Measurements from ENCODE around the gene EVI2A. TPM values are rescaled to one million over a fixed set of nuclear protein-coding genes. Genes with fewer than 3 reads are reported as not detected.

EVI2A gene
- total RNA-seq, 1 donor from 2014 or later: 5.0 TPM

- no peak for DNase-seq
Measured at GRCh38 chr17:31273516-31273915, 47.9 kb downstream of the EVI2A start.

GRCh38 chr17:31272803-31273202, 48.6 kb downstream of the EVI2A start:
- DNase-seq: no peak

DNA sequence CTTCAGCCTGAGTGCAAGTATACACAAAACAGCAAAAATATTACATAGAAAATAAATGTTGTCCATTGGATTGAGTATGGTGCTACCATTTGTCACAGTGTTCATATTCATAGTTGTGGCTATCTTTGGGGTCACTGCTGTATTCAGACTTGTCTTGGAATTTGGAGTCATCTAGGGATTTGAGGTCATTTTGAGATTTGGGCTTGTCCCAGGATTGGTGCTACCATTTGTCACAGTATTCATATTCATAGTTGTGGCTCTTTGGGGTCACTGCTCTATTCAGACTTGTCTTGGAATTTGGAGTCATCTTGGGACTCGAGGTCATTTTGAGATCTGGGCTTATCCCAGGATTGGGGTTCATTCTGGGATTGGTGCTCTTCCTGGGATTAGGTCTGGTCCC, 49.2 kb downstream of the EVI2A start:
- no peak for DNase-seq

DNA sequence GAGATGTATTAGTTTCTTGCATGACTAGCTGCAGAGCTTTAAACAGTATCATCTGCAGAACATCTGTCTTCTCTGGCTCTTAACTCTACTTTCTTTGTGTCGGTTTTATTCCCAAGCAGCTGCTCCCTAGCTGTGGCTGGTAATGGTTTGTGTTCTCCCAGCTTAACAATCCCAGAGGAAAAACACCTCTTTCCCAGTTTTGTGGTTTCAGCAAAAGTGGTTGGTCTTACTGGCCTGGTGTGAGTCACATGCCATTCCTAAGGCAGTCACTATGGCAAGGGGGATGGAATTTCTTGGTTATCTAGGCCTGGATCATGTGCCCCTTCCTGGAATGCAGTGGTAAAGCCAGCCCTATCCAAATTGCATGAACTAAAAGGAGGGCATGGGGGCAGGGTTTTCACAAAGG, 51.8 kb downstream of the EVI2A start:
- DNase-seq: no peak

- no peak for DNase-seq
Measured at GRCh38 chr17:31269036-31269577, 52.3 kb downstream of the EVI2A start.

Other genes starting within 250 kb of the EVI2A start
- 107 TPM for gene NF1, start 226.6 kb downstream of the EVI2A start, total RNA-seq
- gene OMG, start 24.4 kb downstream of the EVI2A start, total RNA-seq: 9.4 TPM
- gene EVI2B, start 7.6 kb downstream of the EVI2A start, total RNA-seq: 0.31 TPM
- gene RAB11FIP4, start 70.1 kb upstream of the EVI2A start, total RNA-seq: 54.4 TPM

Measured in occipital lobe (tissue), 2 donors.